GM18498 (cell line): Measurements from ENCODE around the gene JMJD1C.
"Not testable (repeated sequence)": the region's sequence is repeated elsewhere in the genome, so short reads cannot be mapped to it uniquely, and the experiment has no call there.

Experiments used
- ATAC-seq: cut with Tn5 transposase; IDR thresholded peaks from one replicate; pipeline ENCODE4 v1.9.1; 2021; ENCODE audit warnings: mild to moderate bottlenecking, moderate library complexity; ENCODE audit not compliant: unreplicated experiment

Gene JMJD1C

DNA sequence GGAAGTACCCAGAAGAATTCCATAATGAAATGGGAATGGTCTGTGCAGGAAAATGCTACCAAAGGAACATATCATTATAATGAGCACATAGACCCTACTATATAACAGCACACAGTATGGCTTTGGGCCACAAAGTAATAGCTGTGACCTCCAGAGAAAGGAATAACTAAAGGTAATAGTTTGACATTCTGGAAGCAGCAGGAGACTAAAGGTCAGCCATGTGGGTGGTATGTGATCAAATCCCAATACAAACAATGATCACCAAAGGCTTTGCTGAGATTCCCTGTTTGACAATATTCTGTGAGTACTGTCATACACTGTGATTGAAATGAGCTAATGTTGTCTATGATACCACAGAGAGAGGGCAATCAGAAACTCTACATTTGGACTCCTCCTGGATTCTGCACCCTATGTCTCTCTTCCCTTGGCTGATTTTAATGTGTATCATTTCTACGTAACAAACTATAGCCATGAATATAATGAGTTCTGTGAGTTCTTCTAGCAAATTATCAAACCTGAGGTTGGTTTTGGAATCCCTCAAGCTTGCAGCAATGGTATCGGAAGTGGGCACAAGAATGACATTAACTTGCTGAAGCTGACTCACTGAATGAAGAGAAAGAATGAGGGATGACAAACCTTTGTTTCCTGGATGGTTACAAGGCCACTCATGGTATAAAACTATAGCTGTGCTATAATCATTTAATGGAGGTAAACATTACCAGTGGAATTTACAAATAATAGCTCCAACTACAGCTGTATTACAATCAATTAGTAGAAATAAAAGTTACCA lies 99.6 kb downstream of the JMJD1C start:
- no peak for ATAC-seq

DNA sequence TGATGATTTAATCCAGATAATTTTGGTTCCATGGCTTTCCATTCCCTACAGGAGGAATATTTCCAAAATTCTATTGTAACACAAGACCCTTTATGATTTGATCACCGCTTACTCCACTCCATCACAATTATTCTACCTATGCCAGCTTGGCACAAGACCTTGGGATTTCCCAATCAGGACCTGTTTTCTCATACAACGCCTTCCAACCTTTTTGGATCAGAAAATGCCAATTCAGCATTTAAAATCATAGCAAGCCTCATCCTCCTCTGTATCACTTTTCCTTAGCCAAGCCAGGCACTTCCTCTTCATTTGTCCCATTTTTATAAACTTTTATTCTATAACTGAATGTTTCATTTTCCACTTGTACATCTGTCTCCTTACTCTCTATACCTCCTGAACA lies 100.9 kb downstream of the JMJD1C start:
- no peak for ATAC-seq

GRCh38 chr10:63363951-63364350 lies 101.8 kb downstream of the JMJD1C start:
- ATAC-seq = no peak

- no peak for ATAC-seq
These were observed 110.1 kb downstream of the JMJD1C start for GRCh38 chr10:63355682-63356081.

GRCh38 chr10:63352976-63353375 lies 112.8 kb downstream of the JMJD1C start:
- ATAC-seq = no peak

GRCh38 chr10:63348245-63348850 lies 117.4 kb downstream of the JMJD1C start:
- ATAC-seq = no peak

- no peak for ATAC-seq
These were observed 119.7 kb downstream of the JMJD1C start for GRCh38 chr10:63346015-63346441.

DNA sequence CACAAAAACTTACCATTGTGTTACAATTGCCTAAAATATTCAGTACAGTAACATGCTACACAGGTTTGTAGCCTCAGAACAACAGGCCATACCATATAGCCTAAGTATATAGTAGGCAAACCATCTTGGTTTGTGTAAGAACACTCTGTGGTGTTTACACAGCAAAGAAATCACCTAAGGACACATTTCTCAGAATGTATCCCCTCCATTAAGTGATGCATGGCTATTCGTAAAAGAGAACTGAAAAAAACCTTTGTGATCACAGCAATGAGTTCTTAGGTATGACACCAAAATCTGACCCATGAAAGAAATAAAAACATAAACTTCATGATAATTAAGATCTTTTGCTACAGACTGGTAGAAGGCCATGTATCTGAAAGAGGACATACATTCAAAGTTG lies 121.5 kb downstream of the JMJD1C start:
- ATAC-seq = no peak

DNA sequence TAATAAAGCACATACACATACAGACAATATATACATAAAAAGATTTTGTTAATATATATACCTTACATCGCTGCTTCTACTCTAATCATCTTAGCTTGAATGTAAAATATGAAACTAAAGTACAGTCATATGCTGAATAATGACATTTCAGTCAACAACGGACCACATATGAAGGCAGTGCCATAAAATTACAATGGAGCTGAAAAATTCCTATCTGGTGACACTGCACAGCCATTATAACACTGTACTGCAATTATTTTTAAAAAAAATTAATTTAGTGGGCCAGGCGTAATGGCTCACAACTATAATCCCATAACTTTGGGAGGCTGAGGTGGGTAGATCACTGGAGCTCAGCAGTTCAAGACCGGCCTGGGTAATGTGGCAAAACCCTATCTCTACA lies 122.3 kb downstream of the JMJD1C start:
- no peak for ATAC-seq

DNA sequence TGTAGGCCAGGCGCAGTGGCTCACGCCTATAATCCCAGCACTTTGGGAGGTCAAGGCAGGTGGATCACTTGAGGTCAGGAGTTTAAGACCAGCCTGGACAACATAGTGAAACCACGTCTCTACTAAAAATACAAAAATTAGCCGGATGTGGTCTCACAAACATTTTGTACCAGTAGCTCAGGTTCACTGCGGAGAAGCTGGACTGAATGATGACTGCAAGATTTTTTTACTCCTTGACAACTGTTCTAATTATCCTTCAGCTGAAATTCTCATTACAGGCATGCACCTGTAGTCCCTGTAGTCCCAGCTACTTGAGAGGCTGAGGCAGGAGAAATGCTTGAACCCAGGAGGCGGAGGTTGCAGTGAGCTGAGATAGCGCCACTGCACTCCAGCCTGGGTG lies 126.1 kb downstream of the JMJD1C start:
- ATAC-seq = not testable (repeated sequence)

DNA sequence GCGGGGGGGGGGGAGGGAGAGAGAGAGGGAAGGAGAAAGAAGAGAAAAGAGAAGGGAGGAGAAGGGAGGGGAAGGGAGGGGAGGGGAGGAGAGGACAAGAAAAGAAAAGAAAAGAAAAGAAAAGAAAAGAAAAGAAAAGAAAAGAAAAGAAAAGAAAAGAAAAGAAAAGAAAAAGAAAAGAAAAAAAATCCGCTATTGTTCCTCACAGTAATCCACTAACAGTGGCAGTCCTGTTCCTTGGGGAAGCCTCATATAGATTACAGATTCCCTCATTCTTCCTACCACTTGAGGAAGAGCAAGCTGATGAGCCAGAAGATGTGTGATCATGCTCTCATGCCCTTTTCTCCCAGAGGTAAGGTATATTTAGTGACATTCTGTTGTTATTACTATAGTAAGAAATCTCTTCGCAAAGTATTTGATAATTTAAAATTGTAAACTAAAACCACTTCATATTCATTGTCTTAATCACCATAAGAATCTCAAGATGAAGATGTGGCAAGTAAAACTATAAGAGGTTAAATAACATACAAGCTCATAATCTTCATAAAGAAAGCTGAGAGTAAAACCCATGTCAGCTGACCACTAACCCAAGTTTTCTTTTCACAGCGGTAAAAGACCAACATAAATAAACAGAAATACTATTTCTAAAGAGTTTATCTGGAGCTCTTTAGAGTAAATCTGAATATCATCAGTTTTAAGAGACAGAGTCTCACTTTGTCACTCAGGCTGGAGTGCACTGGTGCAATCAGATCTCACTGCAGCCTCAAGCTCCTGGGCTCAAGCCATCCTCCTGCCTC lies 128.1 kb downstream of the JMJD1C start:
- ATAC-seq = no peak

- ATAC-seq = no peak
These were observed 134.2 kb downstream of the JMJD1C start for GRCh38 chr10:63331586-63331985.

- ATAC-seq = no peak
These were observed 141.3 kb downstream of the JMJD1C start for GRCh38 chr10:63324495-63324854.

DNA sequence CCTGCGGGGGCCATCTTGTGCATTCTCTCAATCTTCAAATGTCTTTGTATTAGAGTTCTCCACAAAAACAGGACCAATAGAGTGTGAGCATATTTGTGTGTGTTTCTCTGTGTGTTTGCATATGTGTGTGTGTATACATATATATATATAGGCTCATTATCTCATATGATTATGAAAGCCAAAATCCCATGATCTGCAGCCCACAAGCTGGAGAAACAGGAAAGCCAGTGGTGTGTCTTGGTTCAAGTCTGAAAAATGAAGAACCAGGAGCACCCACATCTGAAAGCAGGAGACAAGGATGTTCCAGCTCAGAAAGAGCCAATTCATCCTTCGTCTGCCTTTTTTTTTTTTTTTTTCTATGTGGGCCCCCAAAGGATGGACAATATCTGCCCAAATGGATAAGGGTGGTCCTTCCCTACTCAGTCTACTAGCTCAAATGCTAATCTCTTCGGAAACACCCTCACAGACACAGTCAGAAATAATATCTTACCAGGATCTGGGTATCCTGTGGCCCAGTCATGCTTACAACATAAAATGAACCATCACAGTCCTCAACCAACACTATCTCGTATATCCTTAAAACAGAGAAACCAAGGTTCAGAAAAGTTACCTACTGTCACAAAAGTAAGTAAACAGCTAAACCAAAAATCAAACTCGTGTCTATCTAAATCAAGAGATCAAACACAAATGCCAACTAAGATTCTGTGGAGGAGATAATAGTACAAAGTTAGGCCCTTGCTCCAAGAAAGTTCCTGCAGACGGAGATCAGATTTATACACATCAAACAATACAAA lies 141.9 kb downstream of the JMJD1C start:
- ATAC-seq = no peak

DNA sequence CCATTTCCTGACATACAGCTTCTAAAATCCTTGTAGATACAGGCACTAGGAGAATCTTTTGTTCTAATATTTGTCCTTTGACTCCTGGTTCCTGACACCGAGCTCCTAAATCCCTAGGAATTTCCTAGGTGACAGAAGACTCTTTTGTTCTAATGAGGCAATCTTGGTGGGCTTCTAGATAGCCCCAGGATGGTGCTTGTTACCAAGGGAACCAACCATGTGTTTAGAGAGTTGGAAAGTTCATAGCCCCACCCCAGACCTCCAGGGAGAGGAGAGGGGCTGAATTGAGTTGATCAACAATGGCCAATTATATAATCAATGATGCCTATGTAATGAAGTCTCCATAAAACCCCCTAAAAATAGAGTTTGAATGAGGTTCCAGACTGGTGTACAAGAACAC lies 145.1 kb downstream of the JMJD1C start:
- no peak for ATAC-seq

- ATAC-seq = no peak
These were observed 146.5 kb downstream of the JMJD1C start for GRCh38 chr10:63319231-63319630.

- no peak for ATAC-seq
These were observed 147.3 kb downstream of the JMJD1C start for GRCh38 chr10:63318491-63318890.

GRCh38 chr10:63314020-63314419 lies 151.8 kb downstream of the JMJD1C start:
- no peak for ATAC-seq

GRCh38 chr10:63313066-63313717 lies 152.6 kb downstream of the JMJD1C start:
- ATAC-seq = no peak

DNA sequence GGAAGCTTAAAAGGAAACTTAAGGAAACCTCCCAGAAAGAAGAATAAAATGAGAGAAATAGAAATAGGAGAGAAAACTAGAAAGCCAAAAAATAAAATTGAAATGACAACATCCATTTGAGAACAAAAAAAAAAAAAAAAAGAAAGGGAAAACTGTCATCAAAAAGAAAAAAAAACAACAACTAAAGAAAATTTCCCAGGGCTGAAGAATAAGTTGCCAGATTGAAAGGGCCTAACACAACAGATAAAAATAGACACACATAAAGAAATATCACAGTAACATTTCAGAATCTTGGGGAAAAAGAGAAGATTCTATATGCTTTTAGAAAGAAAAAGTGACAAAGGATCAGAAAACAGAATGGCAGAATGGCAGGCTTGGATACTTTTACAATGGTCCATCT lies 157.1 kb downstream of the JMJD1C start:
- ATAC-seq = no peak

DNA sequence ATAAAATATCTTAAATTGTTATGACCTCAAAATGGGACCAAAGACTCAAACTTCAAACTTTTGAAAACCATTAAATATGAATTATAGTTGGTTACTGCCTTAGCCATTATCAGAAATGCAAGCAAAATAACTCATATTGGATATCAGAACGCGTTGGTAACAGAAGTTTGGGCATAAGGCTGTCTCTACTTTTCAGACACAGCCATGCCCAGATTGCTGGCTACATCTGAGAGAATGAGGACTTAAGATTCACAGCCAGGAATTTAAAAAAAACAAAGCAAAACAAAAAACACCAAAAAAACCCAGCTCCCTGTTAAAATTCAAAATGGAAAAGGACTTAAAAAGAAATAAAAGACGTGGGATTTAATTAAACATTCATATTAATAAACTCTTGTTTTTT lies 161.6 kb downstream of the JMJD1C start:
- no peak for ATAC-seq
